Left ventricle myocardium inferior (tissue), 1 donor: ENCODE measurements around the gene CXCL5. TPM values are rescaled to one million over a fixed set of nuclear protein-coding genes. Genes with fewer than 3 reads are reported as not detected.
A peak's percentile ranks its signal among the peaks of the same experiment; 100 is the strongest.

Experiments
- DNase-seq: peaks from one replicate; pipeline ENCODE4 v3.0.0-alpha.2; 2020
- H3K27ac ChIP-seq: fragments of 200-600 bp; replicated peaks from 2 replicates; pipeline ENCODE4 v1.8.0; 2021
- H3K27me3 ChIP-seq: fragments of 200-600 bp; 2 replicates; pipeline ENCODE4 v1.8.0; 2021; ENCODE audit warnings: low read depth
- H3K36me3 ChIP-seq: fragments of 200-600 bp; 2 replicates; pipeline ENCODE4 v1.8.0; 2021
- H3K4me1 ChIP-seq: fragments of 200-600 bp; 2 replicates; pipeline ENCODE4 v1.8.0; 2021
- H3K4me3 ChIP-seq: fragments of 200-600 bp; 2 replicates; pipeline ENCODE4 v1.8.0; 2021; ENCODE audit warnings: mild to moderate bottlenecking, moderate library complexity
- H3K9me3 ChIP-seq: fragments of 200-600 bp; replicated peaks from 2 replicates; pipeline ENCODE4 v1.8.0; 2021
- intact Hi-C: fragments of 100-400 bp; cut with micrococcal nuclease; formaldehyde crosslinking; loops from one replicate; pipeline ENCODE4 v1.11.0; 2022
- total RNA-seq: library from RNA; stranded (reverse); fragmentation: NEBNext Ultra II Directional; extraction: Animal tissue kit (Norgen Biotek cat#: 25700); gene quantifications from one replicate; pipeline ENCODE4 v1.2.1, GENCODE V29; 2021
- TF ChIP-seq, protein P1 (sequence below): fragments of 200-600 bp; IDR thresholded peaks from 2 replicates; pipeline ENCODE4 v1.8.0; 2021; ENCODE audit warnings: antibody characterized with exemption, mild to moderate bottlenecking, borderline replicate concordance
- donor health status: DM: no; HTN: yes; CAD: no; lungs with severe emphysema.

The CXCL5 gene
- total RNA-seq, 1 donor from 2014 or later = not detected

DNA sequence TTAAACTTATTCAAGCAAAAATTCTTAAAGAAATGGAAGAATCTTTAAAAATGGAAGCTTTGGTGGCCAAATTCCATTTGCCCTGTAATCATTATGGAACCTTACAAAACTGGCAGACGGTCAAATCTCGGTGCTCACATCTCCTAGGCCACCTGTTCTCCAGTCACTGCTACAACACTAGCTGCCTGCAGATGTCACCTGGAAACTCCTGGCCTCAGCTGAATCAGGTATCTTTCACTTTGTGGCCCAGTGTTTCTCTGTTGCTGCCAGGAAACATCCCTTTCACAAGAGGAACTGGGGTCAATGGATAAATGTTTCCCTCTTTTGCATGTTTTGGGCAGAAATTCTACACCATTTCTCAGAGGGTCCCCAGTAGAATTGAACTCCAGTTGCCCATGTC is 44.2 kb upstream of the CXCL5 start:
- intact Hi-C loops = no loop called here
- TF ChIP-seq, protein P1, sequence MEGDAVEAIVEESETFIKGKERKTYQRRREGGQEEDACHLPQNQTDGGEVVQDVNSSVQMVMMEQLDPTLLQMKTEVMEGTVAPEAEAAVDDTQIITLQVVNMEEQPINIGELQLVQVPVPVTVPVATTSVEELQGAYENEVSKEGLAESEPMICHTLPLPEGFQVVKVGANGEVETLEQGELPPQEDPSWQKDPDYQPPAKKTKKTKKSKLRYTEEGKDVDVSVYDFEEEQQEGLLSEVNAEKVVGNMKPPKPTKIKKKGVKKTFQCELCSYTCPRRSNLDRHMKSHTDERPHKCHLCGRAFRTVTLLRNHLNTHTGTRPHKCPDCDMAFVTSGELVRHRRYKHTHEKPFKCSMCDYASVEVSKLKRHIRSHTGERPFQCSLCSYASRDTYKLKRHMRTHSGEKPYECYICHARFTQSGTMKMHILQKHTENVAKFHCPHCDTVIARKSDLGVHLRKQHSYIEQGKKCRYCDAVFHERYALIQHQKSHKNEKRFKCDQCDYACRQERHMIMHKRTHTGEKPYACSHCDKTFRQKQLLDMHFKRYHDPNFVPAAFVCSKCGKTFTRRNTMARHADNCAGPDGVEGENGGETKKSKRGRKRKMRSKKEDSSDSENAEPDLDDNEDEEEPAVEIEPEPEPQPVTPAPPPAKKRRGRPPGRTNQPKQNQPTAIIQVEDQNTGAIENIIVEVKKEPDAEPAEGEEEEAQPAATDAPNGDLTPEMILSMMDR = no peak

DNA sequence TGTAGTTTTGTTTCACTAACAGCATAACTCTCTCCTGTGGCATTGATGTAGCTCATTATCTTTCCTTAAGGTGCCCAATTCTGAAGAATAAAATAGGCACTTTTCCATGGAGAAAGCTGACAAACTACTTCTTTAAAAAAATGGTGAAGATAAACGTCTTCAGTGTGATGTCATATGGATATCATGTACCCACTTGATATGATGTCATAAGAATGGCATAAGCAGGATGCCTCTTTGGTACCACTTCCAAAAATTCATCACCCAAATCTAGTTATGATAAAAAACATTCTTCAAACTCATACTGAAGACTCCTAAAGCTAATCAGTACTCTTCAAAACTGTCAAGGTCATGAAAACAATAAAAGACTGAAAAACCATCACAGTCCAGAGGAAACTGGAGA is 42.9 kb upstream of the CXCL5 start:
- Histone ChIP-seq H3K4me3 (no peak overlapping the region), H3K27me3 (peaks cover 8% of the 10 kb centered on the region), H3K9me3 (peaks cover 6% of the 10 kb centered on the region), H3K36me3 (no peaks in the 10 kb centered on the region), H3K27ac (no peak overlapping the region), H3K4me1 (peaks cover 30% of the 10 kb centered on the region)
- intact Hi-C loops = no loop called here
- TF ChIP-seq, protein P1 = no peak
- DNase-seq = no peak

More for the DNA sequence above, 44.2 kb upstream of the CXCL5 start:
- no peak for DNase-seq
- H3K4me3 ChIP-seq = no peak overlapping the region
- peaks cover 18% of the 10 kb centered on the region for H3K9me3 ChIP-seq
- no peak overlapping the region for H3K27ac ChIP-seq
- H3K36me3 ChIP-seq = no peaks in the 10 kb centered on the region
- peaks cover 22% of the 10 kb centered on the region for H3K4me1 ChIP-seq
- H3K27me3 ChIP-seq = peaks cover under 1% of the 10 kb centered on the region

DNA sequence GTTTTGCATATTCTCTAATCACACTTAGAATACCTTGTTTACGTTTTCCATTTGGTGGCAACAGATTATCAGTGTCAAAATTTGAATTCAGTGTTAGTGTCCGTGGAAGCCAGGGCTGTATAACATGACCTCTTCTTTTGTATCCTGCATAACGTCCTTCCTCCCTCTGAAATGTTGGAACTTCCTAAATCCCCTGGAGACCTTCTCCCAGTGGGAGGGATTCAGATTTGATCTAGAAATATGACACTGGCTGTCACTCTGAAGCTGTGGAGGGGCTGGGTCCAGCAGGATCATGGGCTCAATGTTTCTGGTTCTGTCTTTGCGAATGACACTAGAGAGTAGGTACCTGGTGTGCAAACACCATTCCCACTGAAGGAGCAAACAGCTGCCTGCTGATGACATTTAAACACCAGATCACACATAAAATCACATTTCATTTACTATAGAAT is 40.9 kb upstream of the CXCL5 start:
- peaks cover 30% of the 10 kb centered on the region for H3K4me1 ChIP-seq
- peaks cover 16% of the 10 kb centered on the region for H3K27me3 ChIP-seq
- intact Hi-C loops = no loop called here
- peak overlapping the region; percentile 71 for H3K4me3 ChIP-seq
- H3K9me3 ChIP-seq = no peaks in the 10 kb centered on the region
- H3K36me3 ChIP-seq = no peaks in the 10 kb centered on the region
- TF ChIP-seq, protein P1 = no peak
- DNase-seq = no peak
- H3K27ac ChIP-seq = peak overlapping the region; percentile 83

DNA sequence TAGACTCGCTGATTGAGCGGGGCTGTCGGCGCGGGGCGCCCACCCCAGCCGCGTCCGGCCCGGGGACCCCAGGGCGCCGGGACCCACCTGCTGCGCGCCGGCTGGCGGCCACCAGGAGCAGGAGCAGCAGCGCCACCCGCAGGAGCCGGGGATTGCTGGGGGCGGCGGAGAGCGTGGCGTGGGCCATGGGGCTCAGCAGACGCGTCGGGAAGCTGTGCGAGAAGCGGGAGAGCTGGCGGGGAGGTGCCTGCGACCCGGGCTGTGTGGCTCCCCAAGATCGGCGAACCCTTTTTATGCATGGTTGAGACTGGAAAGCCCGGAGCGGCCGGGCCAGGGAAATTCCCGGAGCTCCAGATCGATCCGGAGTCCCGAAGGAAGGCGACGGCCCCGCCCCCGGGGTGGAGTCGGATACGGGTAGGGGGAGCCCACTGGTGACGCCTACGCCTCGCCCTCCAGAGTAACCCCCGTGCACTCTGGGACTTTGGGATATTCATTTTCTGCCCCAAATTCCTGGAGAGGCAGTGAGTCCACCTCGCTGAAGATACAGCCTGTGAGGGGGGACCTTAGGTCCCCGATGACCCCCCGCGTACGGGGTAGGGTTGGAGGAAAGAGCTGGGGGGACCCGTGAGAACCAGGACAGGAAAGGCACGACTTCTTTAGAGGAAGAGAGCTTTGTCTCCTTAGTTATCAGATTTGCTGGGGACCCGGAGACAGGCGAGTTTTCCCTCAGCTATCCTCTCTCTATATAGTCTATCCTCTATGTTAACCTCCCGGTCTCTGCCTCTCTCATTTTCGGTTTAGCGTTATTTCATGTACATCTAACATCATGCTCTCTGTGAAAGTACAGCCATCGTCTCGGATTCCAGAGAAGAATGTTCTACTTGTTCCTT is 40.2 kb upstream of the CXCL5 start, which contains the start of gene CXCL3:
Gene CXCL3, minus strand, starts transcription at position 265 of the 890 bp plus-strand sequence. Its CDS starts 78 bp downstream, at position 187.
- intact Hi-C loops = no loop called here
- H3K36me3 ChIP-seq = no peaks in the 10 kb centered on the region
- TF ChIP-seq, protein P1 = peak; percentile 60
- peak within 1 kb of the TSS; percentile 83 for H3K27ac ChIP-seq
- DNase-seq = peak; percentile 78
- peak within 1 kb of the TSS; percentile 71 for H3K4me3 ChIP-seq
- peaks cover 30% of the 10 kb centered on the region for H3K4me1 ChIP-seq
- no peaks in the 10 kb centered on the region for H3K9me3 ChIP-seq
- H3K27me3 ChIP-seq = peaks cover 16% of the 10 kb centered on the region

DNA sequence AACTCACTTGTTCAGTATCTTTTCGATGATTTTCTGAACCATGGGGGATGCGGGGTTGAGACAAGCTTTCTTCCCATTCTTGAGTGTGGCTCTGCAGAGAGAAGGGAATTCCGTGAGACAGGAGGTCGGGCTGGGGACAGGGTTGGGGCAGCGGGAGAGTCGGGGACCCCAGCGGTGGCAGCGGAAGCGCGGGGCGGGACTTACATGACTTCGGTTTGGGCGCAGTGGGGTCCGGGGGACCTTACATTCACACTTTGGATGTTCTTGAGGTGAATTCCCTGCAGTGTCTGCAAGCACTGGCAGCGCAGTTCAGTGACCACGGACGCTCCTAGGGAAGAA is 39.6 kb upstream of the CXCL5 start:
- Histone ChIP-seq H3K36me3 (no peaks in the 10 kb centered on the region), H3K4me1 (peaks cover 30% of the 10 kb centered on the region), H3K4me3 (peak overlapping the region; percentile 71), H3K27ac (peak overlapping the region; percentile 83), H3K9me3 (no peaks in the 10 kb centered on the region), H3K27me3 (peaks cover 16% of the 10 kb centered on the region)
- intact Hi-C loops = no loop called here
- DNase-seq = no peak
- TF ChIP-seq, protein P1 = no peak
